Sciatic nerve (tissue), 2 donors: ENCODE measurements around the gene PAQR7. TPM values are rescaled to one million over a fixed set of nuclear protein-coding genes. Genes with fewer than 3 reads are reported as not detected.
"Not testable (repeated sequence)": the region's sequence is repeated elsewhere in the genome, so short reads cannot be mapped to it uniquely, and the experiment has no call there.

ENCODE experiments used
- ATAC-seq: fragments of 200-7000 bp; cut with Tn5 transposase; one replicate; pipeline ENCODE4 v1.9.1; 2020; ENCODE audit warnings: mild to moderate bottlenecking, moderate library complexity
- DNase-seq: peaks from one replicate; pipeline ENCODE4 v3.0.0-alpha.2; 2020; ENCODE audit warnings: low spot score
- intact Hi-C: fragments of 100-400 bp; cut with DNase I; formaldehyde crosslinking; loops from one replicate; pipeline ENCODE4 v1.14.2; 2022
- total RNA-seq: library from RNA; stranded (reverse); fragmentation: NEBNext Ultra II Directional; extraction: Animal tissue kit (Norgen Biotek cat#: 25700); gene quantifications from one replicate; pipeline ENCODE4 v1.2.1, GENCODE V29; 2021
- donor health status: DM: no; HTN: no; CAD: no.
- donor health status: DM: no; HTN: no; CAD: no.

The PAQR7 gene
- total RNA-seq, 1 donor from 2014 or later = 12.3 TPM

DNA sequence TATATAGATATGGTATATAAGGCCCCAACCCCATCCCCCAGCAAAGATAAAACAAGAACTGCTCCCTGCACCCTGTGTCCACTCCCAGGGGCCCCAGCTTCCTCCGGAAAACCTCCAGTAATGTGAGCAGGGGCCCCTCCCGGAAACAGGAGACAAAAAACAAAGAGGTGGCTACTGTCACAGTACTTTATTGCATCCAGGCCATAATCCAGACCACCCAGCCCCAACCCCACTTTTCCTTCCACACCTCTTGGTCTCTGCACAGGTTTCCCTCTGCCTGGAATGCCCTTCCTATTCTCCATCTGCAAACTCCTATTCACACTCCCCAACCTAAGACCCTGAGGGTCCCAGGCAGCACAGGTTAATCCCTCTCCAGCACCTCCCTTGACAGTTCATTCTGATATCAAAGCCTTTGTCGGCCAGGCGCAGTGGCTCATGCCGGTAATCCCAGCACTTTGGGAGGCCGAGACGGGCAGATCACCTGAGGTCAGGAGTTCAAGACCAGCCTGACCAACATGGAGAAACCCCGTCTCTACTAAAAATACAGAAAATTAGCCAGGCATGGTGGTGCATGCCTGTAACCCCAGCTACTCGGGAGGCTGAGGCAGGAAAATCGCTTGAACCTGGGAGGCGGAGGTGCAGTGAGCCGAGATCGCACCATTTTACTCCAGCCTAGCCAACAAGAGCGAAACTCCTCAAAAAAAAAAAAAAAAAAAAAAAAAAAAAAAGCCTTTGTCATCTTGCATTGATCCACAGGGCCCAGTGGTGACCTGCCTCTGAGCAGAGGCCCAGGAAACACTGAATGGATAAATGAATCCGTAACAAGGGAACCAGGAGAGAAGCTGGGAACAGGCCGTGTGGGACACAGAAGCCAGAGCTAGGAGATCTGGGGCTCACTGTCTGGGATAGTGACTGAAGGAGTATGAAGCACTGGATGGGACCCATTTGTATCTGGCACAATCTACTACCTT lies 13.9 kb downstream of the PAQR7 start:
- intact Hi-C loops = no loop called here
- DNase-seq (no peak), ATAC-seq (no peak)

DNA sequence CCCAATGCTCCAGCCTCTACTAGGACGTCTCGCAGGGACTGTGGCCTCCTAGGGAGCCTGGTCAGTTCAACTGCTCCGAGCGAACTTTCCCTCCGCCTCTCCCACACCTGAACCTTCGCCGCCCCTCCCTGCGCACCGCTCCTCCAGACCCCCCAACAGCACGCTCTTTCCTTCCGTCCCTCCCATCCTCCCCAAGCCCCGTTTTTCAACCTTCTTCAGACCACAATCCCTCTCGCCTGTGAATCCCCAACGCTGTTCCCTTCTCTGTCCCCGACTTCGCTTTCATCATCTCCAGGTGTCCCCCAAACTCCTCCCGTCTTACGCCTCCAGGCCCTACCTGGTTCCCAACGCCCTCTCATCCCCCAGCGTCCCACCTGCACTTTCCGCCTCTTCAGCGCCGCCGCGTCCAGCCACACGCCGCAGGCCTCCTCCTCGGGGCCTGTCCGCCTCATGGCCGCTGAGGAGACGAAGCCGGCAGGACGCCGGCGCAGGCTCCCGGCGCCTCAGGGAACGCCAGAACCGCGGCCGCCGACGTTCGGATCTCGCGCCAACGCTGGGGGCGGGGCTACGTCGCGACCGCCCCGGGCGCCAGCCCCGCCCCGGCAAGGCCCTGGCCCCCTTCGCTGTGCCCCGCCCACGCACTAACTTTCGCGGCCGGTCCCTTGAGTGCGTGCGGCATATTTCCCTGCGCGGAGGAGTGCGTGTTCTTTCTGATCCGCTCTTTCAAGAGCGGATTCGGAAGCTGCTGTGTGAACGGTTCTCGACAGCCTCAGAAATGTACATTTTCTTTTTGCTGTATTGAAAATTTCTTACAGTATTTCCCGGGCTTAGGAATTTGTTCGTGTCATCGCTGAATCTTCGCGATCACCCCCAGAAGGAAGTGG lies 16.4 kb downstream of the PAQR7 start, which contains the start of gene AUNIP:
AUNIP (minus strand) TSS at position 552 of the 884 bp plus-strand sequence; CDS start at position 452, 100 bp downstream.
- DNase-seq (peak; percentile 94), ATAC-seq (peak; percentile 97)
- intact Hi-C loops = no loop called here

DNA sequence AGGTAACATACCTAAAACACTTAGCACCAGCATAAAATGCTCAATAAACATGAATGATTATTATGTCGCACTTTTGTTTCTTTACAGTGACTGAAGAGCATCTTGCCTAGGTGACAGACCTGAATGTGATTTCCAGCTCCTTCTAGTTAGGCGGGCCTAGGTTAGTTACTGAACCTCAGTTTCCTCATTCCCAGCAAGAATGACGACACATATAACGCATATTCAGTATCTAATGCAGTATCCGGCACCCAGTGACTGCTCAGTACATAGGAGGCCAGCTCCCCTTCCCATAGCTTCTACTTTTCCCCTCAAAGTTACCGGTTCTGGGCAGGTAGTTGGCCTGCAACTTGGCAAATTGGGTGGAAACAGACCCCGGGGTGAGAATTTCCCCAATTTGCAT lies 17.0 kb downstream of the PAQR7 start:
- DNase-seq = no peak
- intact Hi-C loops = no loop called here
- no peak for ATAC-seq

DNA sequence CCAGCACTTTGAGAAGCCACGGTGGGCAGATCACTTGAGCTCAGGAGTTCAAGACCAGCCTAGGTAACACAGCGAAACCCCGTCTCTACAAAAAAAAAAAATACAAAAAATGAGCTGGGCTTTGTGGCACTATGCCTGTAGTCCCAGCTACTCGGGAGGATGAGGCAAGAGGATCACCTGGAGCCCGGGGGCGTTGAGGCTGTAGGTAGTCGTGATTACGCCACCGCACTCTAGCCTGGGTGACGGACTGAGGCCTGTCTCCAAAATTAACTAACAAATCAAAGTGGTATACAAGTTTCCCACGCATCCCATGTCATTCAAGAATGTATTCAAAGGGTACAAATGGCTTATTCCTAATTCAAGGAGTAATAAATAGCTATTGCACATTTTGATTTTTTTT lies 18.7 kb downstream of the PAQR7 start:
- DNase-seq (no peak), ATAC-seq (no peak)
- intact Hi-C loops = no loop called here

DNA sequence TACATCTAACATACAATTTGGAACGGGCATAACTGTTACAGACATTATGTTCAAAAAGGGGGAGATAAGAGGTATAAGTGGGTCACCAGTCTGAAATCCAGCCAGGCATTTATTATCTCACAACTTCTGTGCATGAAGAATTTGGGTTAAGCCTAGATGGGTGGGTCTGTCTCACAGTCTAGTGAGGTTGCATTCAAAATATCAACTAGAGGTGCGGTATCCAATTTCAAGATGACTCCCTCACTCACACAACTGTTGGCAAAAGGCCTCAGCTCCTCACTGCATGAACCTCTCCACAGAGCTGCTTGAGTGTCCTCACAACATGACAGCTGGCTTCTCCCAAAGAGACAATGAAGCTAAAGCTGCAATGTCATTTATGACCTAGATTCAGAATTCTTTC lies 21.0 kb downstream of the PAQR7 start:
- ATAC-seq (no peak), DNase-seq (no peak)
- intact Hi-C loops = no loop called here

DNA sequence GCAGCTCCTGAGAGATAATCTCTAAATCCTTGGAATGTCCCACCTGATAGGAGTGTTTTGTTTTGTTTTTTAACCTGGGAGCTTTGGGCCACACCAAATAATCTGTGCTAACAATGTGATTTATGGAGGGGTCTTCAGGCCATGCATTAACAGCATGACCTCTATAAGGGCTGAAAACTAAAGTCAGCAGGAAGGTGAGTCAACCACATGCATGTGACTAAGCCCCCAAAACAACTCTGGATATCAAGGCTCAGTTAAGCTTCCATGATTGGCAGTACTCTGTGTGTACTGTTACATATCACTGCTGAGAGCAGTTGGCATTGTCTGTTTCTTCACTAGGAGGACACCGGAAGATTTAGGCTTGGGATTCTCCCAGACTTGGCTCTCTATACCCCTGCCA lies 27.0 kb downstream of the PAQR7 start:
- no peak for ATAC-seq
- intact Hi-C loops = no loop called here

DNA sequence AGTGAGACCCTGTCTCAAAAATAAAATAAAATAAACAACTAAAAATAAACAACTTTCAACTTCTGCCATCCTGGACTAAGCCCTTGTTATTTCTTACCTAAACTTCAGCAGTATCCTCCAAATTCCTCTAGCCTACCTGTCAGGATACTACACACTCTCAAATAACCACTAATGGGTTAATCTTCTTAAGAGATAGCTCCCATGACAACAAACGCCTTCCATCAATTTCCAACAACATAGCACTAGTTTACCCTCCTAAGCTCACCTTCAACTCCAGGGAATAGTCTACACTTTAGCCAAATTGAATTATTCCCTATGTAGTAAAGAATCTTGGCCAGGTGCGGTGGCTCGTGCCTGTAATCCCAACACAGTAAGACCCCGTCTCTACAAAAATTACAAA lies 27.6 kb downstream of the PAQR7 start:
- no peak for ATAC-seq
- DNase-seq = no peak
- intact Hi-C loops = no loop called here

More for the DNA sequence above, 27.0 kb downstream of the PAQR7 start:
- no peak for DNase-seq

DNA sequence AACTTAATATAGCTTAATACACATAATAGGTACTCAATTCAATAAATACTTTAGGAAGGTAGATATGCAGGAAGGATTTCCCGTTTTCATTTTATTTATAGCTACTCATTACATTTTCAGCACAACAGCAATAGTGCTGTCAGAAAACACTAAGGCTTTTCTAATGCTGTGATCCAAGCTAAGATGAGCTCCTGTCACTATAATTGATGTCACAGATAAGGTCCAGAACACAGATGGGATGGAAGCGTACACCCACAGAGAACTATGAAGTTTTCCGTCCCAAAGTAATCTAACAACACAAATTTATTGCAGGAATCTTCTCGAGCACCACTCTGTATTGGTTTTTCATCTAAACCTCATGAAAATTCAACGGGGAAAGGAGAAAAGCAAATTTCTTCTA lies 29.8 kb downstream of the PAQR7 start:
- ATAC-seq (no peak), DNase-seq (no peak)
- intact Hi-C loops = no loop called here

DNA sequence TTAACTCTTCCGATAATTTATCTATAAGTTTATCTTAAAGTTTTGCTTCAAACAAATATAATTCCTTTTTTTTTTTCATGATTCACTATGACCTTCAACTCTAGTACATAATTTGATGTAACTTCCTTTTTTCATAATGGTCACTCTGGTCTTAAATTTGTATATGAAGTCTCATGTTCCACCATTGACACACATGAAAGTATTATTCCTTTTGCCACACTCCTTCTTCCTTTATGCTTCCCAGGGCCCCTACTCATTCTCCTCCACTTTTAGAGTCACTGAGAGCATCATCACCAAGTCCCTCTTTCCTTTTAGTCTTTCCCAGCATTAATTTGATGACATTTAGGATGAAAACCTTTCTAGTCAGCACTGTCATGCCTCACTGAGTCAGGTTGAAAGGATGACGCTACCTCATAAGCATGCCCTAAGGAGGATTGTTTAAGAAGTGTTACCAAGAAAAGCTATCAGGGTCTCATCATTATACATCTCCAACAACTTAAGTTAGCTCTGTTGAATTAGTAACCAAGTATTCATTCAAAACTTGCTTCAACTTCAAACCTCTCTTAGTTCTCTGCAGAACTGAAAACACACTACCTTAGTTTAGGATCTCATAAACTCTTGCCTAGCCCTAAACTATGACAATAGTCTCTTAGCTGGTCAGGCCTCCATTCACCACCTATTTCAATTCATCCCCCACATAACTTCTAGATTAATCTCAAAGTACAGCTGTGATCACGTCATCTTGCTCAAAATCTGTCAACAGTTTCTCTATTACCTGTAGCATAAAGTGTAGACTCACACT lies 30.8 kb downstream of the PAQR7 start:
- ATAC-seq (no peak), DNase-seq (no peak)
- intact Hi-C loops = no loop called here

DNA sequence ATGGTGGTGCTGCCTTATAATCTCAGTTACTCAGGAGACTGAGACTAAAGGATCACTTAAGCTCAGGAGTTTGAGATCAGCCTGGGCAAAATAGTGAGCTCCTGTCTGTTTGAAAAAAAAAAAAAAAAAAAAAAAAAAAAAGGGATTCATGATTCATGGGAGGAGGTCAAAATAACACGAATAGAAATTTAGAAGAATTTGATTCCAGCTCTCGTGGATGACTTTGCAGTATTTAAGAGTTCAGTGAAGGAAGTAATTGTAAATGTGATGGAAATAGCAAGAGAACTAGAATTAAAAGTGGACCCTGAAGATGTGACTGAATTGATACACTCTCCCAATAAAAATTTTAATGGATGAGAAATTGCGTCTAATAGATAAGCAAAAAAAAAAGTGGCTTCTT lies 32.0 kb downstream of the PAQR7 start:
- DNase-seq = no peak
- ATAC-seq = no peak
- intact Hi-C loops = no loop called here

DNA sequence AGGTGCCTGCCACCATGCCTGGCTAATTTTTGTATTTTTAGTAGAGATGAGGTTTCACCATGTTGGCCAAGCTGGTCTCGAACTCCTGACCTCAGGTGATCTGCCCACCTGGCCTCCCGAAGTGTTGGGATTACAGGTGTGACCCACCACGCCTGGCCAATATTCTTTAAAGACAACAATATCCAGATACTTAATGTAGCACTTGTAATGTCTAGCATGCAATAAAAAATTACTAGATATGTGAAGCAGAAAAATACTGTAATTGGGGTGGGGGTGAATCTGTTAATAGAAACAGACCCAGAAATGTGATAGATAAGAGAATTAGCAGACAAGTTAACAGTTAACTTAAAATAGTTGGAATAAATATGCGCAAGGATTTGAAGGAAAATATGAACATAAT lies 35.7 kb downstream of the PAQR7 start:
- intact Hi-C loops, DNase-seq, ATAC-seq: not testable (repeated sequence)

DNA sequence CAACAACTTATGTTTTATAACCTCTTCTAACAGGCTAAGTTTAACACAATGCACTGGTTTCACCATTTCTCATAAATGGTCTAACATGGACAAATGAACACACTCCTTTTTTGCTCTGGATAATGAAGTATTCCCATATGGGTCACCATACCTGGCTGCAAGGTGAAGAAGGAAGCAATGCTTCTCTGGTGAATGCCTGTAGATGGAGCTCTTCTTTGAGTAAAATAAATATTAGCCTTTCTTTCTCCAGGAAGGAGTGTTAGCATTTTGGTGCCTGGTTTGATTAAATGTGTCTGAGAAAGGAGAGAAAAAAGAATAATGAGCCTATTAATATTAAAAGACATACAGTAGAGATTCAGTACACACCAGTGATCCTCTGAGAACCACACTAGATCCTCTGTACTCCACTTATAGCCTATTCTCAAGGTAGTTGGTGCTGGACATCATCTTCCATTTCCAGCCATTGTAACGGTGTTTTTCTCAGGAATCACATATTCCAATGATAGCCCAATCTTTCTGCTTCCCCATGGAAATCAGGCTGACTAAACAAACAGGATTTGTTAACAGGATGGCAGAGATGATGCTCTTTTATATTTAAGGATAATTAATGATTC lies 38.1 kb downstream of the PAQR7 start:
- DNase-seq = no peak
- intact Hi-C loops = no loop called here
- no peak for ATAC-seq

DNA sequence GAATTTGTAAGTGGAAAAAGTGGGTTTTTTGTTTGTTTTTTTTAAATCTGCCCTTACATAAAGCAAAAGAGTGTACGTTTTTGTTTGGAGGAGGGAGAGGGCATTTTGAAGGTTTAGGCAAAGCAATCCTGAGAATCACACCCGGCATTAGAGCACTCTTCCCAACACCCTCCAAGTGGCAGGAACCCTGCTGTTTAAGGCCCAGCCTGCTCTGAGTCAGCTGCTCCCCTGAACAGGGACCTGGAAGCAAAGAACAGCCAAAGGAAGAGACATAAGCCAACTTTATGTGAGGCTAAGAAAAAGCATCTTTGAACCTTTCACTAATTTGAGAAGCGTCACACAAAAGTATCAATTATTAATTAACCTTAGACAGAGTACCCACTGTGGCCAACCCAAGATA lies 38.8 kb downstream of the PAQR7 start:
- no peak for ATAC-seq
- intact Hi-C loops = no loop called here

DNA sequence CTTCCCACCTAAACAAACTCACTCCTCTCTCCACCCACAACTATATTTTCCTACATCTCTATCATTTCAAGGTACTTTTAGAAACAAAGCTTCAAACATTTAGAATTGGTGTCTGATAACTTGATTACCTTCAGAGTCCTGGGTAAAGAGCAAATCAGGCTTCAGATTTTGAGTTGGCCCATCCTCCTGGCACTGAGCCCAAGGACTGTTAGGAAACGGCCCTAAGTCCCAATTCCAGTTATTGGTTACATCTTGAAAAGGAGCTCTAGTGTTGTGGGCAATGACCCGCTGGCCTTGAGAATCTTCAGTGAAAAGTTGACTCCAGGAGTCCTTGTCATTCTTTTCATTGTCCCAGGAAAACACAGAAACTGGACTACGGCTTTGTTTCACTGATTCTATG lies 40.6 kb downstream of the PAQR7 start:
- intact Hi-C loops = no loop called here
- ATAC-seq (peak; percentile 36), DNase-seq (no peak)

More for the DNA sequence above, 38.8 kb downstream of the PAQR7 start:
- no peak for DNase-seq

DNA sequence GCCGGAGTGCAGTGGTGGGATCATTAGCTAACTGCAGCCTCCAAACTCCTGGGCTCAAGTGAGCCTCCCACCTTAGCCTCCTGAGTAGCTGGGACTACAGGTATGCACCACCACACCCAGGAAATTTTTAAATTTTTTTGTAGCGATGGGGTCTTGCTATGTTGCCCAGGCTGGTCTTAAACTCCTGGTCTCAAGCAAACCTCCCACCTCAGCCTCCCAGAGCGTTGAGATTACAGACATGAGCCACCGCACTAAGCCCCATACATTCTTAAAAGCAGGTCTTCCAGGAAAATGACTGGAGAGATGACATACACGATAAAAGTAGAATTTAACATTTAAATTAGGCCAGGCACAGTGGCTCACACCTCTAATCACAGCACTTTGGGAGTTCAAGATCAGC lies 42.4 kb downstream of the PAQR7 start:
- intact Hi-C loops = no loop called here
- ATAC-seq = no peak

DNA sequence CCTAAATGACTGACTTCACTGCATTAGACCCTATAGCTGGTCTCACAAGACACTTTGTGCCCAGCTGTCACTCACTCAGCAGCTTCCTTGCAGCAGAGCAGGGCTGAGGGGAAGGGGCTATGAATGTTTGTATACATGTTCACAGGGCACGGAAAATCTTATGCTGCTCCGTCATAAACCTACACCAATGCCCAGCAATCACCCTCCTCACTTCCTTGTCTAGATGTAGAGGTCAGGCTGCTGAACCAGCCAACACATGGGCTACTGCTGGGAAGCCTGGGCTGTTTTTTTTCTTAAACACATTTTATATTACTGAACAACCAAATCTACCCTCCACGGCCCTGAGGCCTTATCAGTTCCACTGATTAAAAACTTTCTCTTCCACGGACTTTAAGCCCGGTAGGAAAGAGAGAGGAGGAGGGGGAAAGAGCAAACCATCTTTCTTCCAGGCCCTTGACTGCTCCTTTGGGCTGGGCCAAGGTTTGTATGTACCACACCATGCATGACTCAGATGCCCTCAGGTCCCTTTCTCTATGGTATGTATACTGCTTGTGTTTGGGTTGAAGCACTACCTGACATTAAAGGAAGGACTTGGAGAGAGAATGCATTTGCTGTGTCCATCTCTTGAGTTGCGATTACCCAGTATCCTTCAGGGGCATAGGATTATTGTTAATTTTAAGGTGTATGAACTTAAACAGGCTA lies 43.0 kb downstream of the PAQR7 start:
- DNase-seq = no peak
- intact Hi-C loops = no loop called here
- ATAC-seq = no peak

More for the DNA sequence above, 42.4 kb downstream of the PAQR7 start:
- no peak for DNase-seq

DNA sequence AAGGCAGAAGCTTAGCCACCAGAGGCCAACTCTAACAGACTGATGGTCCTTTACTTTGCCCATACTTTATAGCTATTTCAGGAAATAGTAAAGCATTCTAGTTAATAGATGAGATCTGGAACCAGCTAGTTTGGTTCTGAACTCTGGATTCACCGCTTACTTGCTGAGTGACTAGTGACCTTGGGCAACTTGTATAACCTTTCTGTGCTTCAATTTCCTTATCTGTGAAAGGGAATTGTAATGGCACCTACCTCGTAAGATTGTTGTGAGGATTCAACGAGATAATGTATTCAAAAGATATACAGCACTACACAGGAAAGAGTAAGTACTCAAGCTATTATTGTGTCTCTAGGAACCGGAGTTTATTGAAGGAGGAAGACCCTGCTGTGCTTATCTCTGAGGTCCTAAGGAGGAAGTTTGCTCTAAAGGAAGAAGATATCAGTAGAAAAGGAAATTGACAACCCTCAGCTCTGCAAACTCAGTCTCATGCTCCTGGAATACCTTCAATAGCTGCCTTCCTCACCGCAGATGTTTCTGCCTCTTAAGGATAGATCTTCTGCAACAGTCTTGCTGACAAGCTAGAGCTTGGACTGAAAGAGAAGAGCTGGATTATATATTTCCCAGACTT lies 43.8 kb downstream of the PAQR7 start:
- intact Hi-C loops = no loop called here
- ATAC-seq (no peak), DNase-seq (no peak)

DNA sequence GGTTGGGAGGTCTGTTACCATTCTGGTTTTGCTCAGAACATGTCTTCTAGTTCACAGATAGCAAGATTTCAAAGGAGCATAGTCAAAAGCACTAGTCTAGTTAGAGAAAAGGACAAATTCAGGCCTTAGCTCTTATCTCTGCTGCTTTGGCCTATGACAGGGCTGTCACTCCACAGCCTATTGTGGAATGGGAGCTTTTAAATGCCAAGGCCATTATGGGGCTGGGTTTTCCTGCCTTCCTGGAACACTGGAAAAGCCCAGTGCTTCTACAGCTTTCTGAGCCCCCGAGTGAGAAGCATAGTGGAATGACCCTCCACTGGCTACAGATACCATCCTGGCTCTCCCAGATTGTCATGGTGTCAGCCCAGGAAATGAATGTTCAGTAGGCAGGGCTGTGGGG lies 46.5 kb downstream of the PAQR7 start:
- DNase-seq (no peak), ATAC-seq (no peak)
- intact Hi-C loops = no loop called here
